ENCODE measurements around the gene IGSF21. TPM values are rescaled to one million over a fixed set of nuclear protein-coding genes. Genes with fewer than 3 reads are reported as not detected.

The IGSF21 gene
- total and polyA plus RNA-seq, 12 donors, result 0.18 to 16.4 (median 7.0) TPM

DNA sequence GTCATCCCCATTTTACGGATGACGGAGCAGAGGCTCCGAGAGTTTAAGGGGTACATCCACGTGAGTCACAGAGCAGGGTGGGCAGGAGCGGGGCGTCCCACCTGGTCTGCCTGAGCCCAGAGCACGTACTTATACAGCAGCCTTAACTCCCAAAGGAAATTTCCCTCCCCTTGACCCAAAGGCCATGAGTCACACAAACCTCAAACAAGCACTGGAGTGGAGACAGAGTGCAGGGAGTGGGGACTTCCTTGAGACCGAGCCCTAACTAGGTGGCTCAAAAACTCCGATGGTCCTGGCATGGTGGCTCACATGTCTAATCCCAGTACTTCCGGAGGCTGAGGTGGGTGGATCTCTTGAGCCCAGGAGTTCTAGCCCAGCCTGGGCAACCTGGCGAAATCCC is 231.6 kb downstream of the IGSF21 start:
- H3K4me3 ChIP-seq, result no peak overlapping the region
- no peaks in the 10 kb centered on the region for H3K36me3 ChIP-seq (replicated peaks in 1 of 2)
- no peaks in the 10 kb centered on the region for H3K27me3 ChIP-seq
- H3K27ac ChIP-seq, result no peak overlapping the region
- intact Hi-C loops (cut with DNase I), result no loop called here
- no peaks in the 10 kb centered on the region for H3K4me1 ChIP-seq (replicated peaks in 1 of 2)
- H3K9me3 ChIP-seq (replicated peaks in 1 of 3), result no peaks in the 10 kb centered on the region
- WGBS, 4 donors, result 78 to 83% (median 81%) methylated on average over 8 to 11 of the region's 11 CpGs
- DNase-seq, result no peak
- TF ChIP-seq CTCF (IDR thresholded peaks at IDR 0.05) (no peak), POLR2A (IDR thresholded peaks at IDR 0.05) (no peak)

DNA sequence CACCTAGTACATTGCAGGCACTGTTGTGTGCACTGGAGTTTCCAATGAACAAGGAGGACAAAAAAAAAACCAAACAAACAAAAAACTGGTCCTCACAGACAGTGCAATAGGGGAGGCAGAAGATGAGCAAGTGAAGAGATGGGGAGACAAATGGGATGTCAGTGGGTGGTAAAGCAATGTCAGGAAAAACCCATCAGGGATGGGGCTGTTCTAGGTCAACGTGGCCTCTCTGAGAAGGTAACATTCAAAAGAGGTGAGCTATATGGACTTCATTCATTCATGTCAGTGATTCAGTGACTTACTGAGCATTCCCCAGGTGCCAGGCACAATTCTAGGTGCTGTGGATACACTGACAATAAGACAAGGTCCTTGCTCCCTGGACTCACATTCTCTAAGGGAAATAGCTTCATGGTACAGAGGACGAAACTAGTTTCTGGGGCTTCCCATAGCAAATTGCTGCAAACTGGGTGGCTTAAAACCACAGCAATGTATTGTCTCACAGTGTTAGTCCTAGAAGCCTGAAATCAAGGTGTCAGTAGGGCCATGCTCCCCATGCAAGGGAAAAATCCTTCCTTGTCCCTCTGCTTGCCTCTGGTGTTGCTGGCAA is 232.7 kb downstream of the IGSF21 start:
- Histone ChIP-seq H3K36me3 (replicated peaks in 1 of 2) (no peaks in the 10 kb centered on the region), H3K27me3 (no peaks in the 10 kb centered on the region), H3K9me3 (replicated peaks in 1 of 3) (no peaks in the 10 kb centered on the region), H3K4me3 (no peak overlapping the region), H3K27ac (no peak overlapping the region), H3K4me1 (replicated peaks in 1 of 2) (no peaks in the 10 kb centered on the region)
- TF ChIP-seq POLR2A (IDR thresholded peaks at IDR 0.05) (no peak), CTCF (IDR thresholded peaks at IDR 0.05) (no peak)
- no peak for DNase-seq
- 58 to 72% (median 63%) methylated on average over 2 of the region's 2 CpGs for WGBS, 4 donors
- intact Hi-C loops (cut with DNase I), result no loop called here

DNA sequence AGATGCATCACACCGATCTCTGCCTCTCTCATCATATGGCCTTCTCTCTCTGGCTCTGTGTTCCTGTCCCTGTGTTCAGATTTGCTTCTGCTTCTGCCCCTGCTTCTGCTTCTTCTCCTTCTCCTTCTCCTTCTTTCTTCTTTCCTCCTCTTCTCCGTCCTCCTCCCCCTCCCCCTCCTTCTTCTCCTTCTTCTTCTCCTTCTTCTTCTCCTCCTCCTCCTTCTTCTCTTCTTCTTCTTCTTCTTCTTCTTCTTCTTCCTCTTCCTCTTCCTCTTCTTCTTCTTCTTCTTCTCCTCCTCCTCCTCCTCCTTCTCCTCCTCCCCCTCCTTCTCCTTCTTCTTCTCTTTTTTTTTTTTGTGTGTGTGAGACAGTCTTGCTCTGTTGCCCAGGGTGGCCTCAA is 233.2 kb downstream of the IGSF21 start:
- no peak for TF ChIP-seq CTCF (IDR thresholded peaks at IDR 0.05)
- no peak for TF ChIP-seq POLR2A (IDR thresholded peaks at IDR 0.05)
- no peaks in the 10 kb centered on the region for H3K4me1 ChIP-seq (replicated peaks in 1 of 2)
- H3K36me3 ChIP-seq (replicated peaks in 1 of 2), result no peaks in the 10 kb centered on the region
- no peaks in the 10 kb centered on the region for H3K9me3 ChIP-seq (replicated peaks in 1 of 3)
- intact Hi-C loops (cut with DNase I), result no loop called here
- H3K27ac ChIP-seq, result no peak overlapping the region
- DNase-seq, result no peak
- H3K27me3 ChIP-seq, result no peaks in the 10 kb centered on the region
- 62 to 77% (median 68%) methylated on average over 2 of the region's 2 CpGs for WGBS, 4 donors
- H3K4me3 ChIP-seq, result no peak overlapping the region

- no peak overlapping the region for H3K4me3 ChIP-seq
- WGBS, 4 donors, result 72 to 86% (median 76%) methylated on average over 5 of the region's 5 CpGs
- H3K27me3 ChIP-seq, result no peaks in the 10 kb centered on the region
- no peaks in the 10 kb centered on the region for H3K9me3 ChIP-seq (replicated peaks in 1 of 3)
- intact Hi-C loops (cut with DNase I), result no loop called here
- H3K36me3 ChIP-seq (replicated peaks in 1 of 2), result no peaks in the 10 kb centered on the region
- no peak for DNase-seq
- TF ChIP-seq POLR2A (IDR thresholded peaks at IDR 0.05) (no peak), CTCF (IDR thresholded peaks at IDR 0.05) (no peak)
- no peaks in the 10 kb centered on the region for H3K4me1 ChIP-seq (replicated peaks in 1 of 2)
- no peak overlapping the region for H3K27ac ChIP-seq
Measured at GRCh38 chr1:18341291-18342069, 233.9 kb downstream of the IGSF21 start.
